ENCODE measurements around the gene PLAAT3.
"Not testable (repeated sequence)": the region's sequence is repeated elsewhere in the genome, so short reads cannot be mapped to it uniquely, and the experiment has no call there.

The PLAAT3 gene

DNA sequence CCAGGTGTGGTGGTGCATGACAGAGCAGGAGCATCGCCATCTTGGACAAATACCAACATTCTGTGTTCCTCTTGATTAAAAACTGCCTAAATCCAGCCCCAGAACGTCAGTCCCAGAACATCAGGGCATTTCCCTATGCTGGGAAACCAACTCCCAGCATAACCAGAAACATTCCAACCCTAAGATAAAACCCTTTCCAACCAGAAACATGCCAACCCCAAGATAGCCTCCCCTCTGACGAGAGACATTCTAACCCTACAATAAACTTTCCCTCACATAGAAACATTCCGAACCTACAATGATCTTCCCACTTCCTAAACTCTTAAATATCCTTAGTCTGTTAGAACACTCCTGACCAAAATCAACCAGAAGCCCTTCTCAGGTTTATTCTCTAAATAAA is 66.1 kb downstream of the PLAAT3 start:
- no peak overlapping the region for H3K4me3 ChIP-seq (ENCODE audit: low read length)
- DNase-seq (ENCODE audit: low read depth) = no peak
- TF ChIP-seq, protein P1, sequence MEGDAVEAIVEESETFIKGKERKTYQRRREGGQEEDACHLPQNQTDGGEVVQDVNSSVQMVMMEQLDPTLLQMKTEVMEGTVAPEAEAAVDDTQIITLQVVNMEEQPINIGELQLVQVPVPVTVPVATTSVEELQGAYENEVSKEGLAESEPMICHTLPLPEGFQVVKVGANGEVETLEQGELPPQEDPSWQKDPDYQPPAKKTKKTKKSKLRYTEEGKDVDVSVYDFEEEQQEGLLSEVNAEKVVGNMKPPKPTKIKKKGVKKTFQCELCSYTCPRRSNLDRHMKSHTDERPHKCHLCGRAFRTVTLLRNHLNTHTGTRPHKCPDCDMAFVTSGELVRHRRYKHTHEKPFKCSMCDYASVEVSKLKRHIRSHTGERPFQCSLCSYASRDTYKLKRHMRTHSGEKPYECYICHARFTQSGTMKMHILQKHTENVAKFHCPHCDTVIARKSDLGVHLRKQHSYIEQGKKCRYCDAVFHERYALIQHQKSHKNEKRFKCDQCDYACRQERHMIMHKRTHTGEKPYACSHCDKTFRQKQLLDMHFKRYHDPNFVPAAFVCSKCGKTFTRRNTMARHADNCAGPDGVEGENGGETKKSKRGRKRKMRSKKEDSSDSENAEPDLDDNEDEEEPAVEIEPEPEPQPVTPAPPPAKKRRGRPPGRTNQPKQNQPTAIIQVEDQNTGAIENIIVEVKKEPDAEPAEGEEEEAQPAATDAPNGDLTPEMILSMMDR (IDR thresholded peaks at IDR 0.05; ENCODE audit: insufficient read depth, low read depth, low read length, missing control alignments) = no peak

DNA sequence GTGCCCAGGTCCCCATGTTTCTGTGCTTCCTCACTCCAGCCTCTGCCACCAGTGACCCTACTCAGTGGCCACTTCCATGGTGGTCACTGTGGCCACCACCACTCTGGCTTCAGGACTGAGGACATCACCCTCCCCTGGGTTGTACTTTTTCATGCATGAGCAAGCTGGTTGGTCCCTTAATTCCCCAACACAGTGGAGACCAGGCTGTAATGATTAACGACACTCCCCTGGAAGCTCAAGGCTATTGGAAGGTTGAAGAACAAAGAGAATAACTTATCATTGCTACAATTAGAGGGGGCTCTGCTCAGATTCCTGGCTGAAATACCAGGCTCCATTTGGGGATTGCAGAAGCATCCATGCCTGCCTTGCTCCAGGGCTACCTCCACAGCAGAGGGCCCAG is 67.2 kb downstream of the PLAAT3 start:
- TF ChIP-seq, protein P1 (IDR thresholded peaks at IDR 0.05; ENCODE audit: insufficient read depth, low read depth, low read length, missing control alignments) = no peak
- no peak overlapping the region for H3K4me3 ChIP-seq (ENCODE audit: low read length)
- DNase-seq (ENCODE audit: low read depth) = no peak

DNA sequence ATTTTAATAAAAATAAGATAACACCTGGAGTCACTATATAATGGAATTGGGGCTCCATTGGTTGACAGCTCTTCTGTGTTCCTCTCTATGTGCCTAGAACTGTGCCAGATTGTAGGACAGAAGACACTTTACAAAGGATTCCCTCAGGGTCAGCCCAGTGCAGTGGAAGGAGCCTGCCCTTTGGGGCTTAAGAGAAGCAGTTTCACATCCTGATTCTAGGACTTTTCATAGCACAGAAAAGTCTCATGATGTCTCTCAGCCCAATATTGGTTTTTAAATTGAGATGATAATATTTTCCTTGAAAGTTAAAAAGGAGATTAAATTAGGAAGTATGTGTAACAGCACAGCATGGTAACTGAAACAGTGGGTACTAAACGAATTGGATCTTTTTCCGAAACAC is 70.5 kb downstream of the PLAAT3 start:
- no peak for DNase-seq (ENCODE audit: low read depth)
- TF ChIP-seq, protein P1 (IDR thresholded peaks at IDR 0.05; ENCODE audit: insufficient read depth, low read depth, low read length, missing control alignments) = no peak
- H3K4me3 ChIP-seq (ENCODE audit: low read length) = no peak overlapping the region

DNA sequence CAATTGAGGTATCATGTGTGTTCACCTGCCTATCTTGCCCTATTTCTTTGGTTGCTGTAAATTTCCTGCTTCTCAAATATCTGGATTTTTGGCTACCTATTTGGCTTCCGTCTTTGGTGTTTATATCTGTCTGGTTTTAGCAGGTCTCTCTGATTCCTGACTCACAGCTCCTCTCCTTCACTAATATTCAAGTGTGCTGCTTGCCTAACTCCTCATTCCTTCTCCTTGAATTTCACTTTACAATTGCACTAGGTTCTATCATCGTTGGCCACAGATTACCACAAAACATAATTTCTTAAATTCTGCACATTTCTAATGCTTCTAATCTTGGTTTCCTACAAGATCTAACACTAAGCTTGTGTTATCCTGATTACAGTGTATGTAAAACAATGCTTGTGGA is 71.7 kb downstream of the PLAAT3 start:
- not testable (repeated sequence) for H3K4me3 ChIP-seq (ENCODE audit: low read length)

DNA sequence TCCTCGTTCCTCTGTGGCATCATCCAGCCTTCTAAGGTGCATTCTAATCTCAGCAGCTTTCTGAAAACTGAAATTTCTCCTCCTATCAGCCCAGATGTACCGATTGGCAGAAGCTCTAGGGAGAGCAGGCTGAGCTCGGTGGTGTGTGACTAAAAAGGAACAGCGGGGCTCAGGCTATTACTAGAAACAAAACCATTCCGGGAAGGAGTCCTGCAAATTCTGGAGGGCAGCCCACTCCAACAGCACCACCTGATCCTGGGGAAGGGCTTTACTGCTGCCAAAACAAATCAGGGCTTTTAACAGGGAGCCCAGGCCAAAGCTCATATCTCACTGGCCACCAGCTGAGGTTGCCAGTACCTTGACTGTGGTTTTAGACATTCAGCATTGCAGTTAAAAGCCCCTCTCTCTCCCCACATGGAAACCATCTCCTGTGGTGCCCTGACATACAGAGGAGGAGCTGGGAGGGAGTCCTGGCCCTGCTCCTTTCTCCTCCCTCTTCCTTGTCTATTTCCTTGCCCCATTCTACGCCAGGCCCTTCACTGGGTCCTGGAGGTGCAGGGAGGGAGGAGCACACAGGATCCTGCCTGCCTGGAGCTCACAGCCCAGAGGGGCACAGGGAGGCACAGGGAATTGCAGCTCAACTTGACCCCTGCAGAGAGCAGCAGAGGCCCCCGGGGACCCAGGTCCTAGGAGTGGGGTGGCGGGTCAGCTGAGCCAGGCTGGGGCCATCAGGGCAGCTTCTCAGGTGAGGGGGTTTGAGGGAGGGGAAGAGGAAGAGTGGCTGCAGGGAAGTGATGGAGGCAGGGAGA is 76.7 kb downstream of the PLAAT3 start:
- TF ChIP-seq, protein P1 (IDR thresholded peaks at IDR 0.05; ENCODE audit: insufficient read depth, low read depth, low read length, missing control alignments) = no peak
- no peak overlapping the region for H3K4me3 ChIP-seq (ENCODE audit: low read length)
- DNase-seq (ENCODE audit: low read depth) = no peak

More for the DNA sequence above, 71.7 kb downstream of the PLAAT3 start:
- not testable (repeated sequence) for DNase-seq (ENCODE audit: low read depth)

DNA sequence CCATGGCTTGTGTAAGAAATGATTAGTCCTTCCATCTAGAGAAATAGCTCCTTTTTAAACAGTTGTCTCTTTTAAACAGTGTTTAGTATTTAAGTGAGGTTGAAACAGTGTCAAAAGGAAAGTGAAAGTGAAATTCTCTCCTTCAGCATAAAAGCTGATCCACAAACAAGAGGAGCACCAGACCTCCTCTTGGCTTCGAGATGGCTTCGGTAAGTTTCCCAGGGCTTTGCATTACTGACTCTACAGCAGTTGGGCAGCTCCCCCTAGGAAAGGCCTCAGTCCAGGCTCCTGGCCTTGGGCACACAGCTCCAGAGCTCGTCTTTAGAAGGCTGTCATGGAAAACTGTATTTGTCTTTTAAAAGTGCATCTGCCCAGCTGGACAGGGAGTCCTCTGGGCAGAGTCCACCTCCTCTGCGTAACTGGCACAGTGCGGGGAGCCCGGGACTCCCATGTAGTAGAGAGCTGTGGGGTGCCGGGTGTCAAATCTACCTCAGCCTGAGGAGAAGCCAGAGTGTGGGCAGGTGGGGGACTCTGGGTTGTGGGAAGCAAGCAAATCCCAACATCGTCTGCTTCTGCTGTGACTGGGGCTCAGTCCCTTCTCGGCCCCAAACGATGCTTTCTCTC is 77.5 kb downstream of the PLAAT3 start, which contains the start of gene PLAAT4:
PLAAT4 (plus strand) TSS at position 140 of the 624 bp plus-strand sequence; CDS start at position 201, 61 bp downstream.
- DNase-seq (ENCODE audit: low read depth) = no peak
- TF ChIP-seq, protein P1 (IDR thresholded peaks at IDR 0.05; ENCODE audit: insufficient read depth, low read depth, low read length, missing control alignments) = no peak
- no peak within 1 kb of the TSS for H3K4me3 ChIP-seq (ENCODE audit: low read length)

DNA sequence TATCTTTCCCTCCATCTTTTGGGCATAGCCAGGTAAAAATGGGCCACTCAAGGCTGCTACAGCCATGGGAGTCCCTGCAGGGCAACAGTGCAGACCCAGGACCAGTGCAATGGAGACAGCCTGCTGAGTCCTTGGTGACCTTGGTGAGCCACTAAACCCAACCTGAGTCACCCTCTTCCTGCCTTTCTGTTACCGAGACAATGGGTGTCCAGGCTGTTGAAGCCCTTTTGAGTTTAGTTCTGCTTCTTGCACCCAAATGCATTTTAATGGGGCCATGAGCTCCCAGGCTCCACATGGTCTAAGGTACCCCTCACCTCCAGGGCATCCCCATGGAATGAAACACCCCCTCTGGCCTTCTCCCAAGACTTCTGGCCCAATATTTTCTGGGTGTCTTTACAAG is 78.5 kb downstream of the PLAAT3 start:
- no peak for DNase-seq (ENCODE audit: low read depth)
- TF ChIP-seq, protein P1 (IDR thresholded peaks at IDR 0.05; ENCODE audit: insufficient read depth, low read depth, low read length, missing control alignments) = no peak
- H3K4me3 ChIP-seq (ENCODE audit: low read length) = no peak overlapping the region
